Kidney glomerular epithelial cell (primary cell): ENCODE data around the gene POLK.
"Not testable (repeated sequence)": the region's sequence is repeated elsewhere in the genome, so short reads cannot be mapped to it uniquely, and the experiment has no call there.

Experiments used
- DNase-seq: peaks from one replicate; lab custom pipeline; 2025; lab: John Stamatoyannopoulos, UW

The POLK gene

GRCh38 chr5:75551471-75551870, 39.8 kb downstream of the POLK start:
- DNase-seq: no peak

- no peak for DNase-seq
These were observed 41.1 kb downstream of the POLK start for GRCh38 chr5:75552764-75553163.

- no peak for DNase-seq
These were observed 41.7 kb downstream of the POLK start for GRCh38 chr5:75553358-75553757.

GRCh38 chr5:75558221-75558620, 46.5 kb downstream of the POLK start:
- no peak for DNase-seq

GRCh38 chr5:75558981-75559632, 47.4 kb downstream of the POLK start:
- DNase-seq: no peak

GRCh38 chr5:75560655-75561054, 49.0 kb downstream of the POLK start:
- DNase-seq: not testable (repeated sequence)

GRCh38 chr5:75565991-75566709, 54.5 kb downstream of the POLK start:
- DNase-seq: not testable (repeated sequence)

GRCh38 chr5:75566710-75567309, 55.1 kb downstream of the POLK start:
- peak; percentile 95 for DNase-seq

GRCh38 chr5:75567710-75568109, 56.0 kb downstream of the POLK start:
- DNase-seq: peak; percentile 45

GRCh38 chr5:75568202-75568601, 56.5 kb downstream of the POLK start:
- no peak for DNase-seq

- no peak for DNase-seq
These were observed 59.9 kb downstream of the POLK start for GRCh38 chr5:75571547-75571946.

- no peak for DNase-seq
These were observed 63.1 kb downstream of the POLK start for GRCh38 chr5:75574791-75575190.

- DNase-seq: not testable (repeated sequence)
These were observed 66.6 kb downstream of the POLK start for GRCh38 chr5:75578280-75578679.

GRCh38 chr5:75584641-75585040, 73.0 kb downstream of the POLK start:
- DNase-seq: no peak

GRCh38 chr5:75588666-75589065, 77.0 kb downstream of the POLK start:
- DNase-seq: no peak

GRCh38 chr5:75600535-75600934, 88.8 kb downstream of the POLK start:
- DNase-seq: no peak

GRCh38 chr5:75601567-75601966, 89.9 kb downstream of the POLK start:
- DNase-seq: no peak

GRCh38 chr5:75601996-75602395, 90.3 kb downstream of the POLK start:
- no peak for DNase-seq

- peak; percentile 34 for DNase-seq
These were observed 91.7 kb downstream of the POLK start for GRCh38 chr5:75603371-75603770.

- DNase-seq: no peak
These were observed 92.1 kb downstream of the POLK start for GRCh38 chr5:75603821-75604220.

- DNase-seq: not testable (repeated sequence)
These were observed 95.7 kb downstream of the POLK start for GRCh38 chr5:75607341-75607740.

GRCh38 chr5:75608870-75609269, 97.2 kb downstream of the POLK start:
- no peak for DNase-seq

- DNase-seq: no peak
These were observed 98.5 kb downstream of the POLK start for GRCh38 chr5:75610201-75610600.
